Hepatocyte (in vitro differentiated cells): ENCODE data around the gene GDPD2.

Experiments used
- CTCF ChIP-seq: fragments of 200-600 bp; sonication (generic); IDR thresholded peaks from 2 replicates; pipeline ENCODE4 v1.5.1; 2016; ENCODE audit warnings: antibody characterized with exemption, mild to moderate bottlenecking; ENCODE audit not compliant: poor library complexity
- EZH2 ChIP-seq: fragments of 200-600 bp; sonication (generic); IDR thresholded peaks from 2 replicates; pipeline ENCODE4 v1.6.1; 2016; ENCODE audit warnings: antibody characterized with exemption, mild to moderate bottlenecking, borderline replicate concordance
- EZH2phosphoT487 ChIP-seq: fragments of 200-600 bp; sonication (generic); IDR thresholded peaks from one replicate; pipeline ENCODE4 v1.6.1; 2018; ENCODE audit warnings: antibody characterized with exemption, mild to moderate bottlenecking, low read depth, moderate library complexity; ENCODE audit not compliant: unreplicated experiment, severe bottlenecking

GRCh38 chrX:70479247-70479921, 56.3 kb downstream of the GDPD2 start:
- TF ChIP-seq CTCF: no peak
- TF ChIP-seq EZH2phosphoT487: no peak
- no peak for TF ChIP-seq EZH2
